Smooth muscle cell (in vitro differentiated cells): ENCODE measurements around the gene TMEM59L. TPM values are rescaled to one million over a fixed set of nuclear protein-coding genes. Genes with fewer than 3 reads are reported as not detected.

Source experiments
- DNase-seq: peaks from one replicate; lab custom pipeline; 2025; ENCODE audit not compliant: unreplicated experiment; lab: John Stamatoyannopoulos, UW
- H2AFZ ChIP-seq: fragments of 200-600 bp; sonication (generic); 2 replicates; pipeline ENCODE4 v1.6.0; 2016; ENCODE audit warnings: antibody characterized with exemption, low read depth, mild to moderate bottlenecking
- H3F3A ChIP-seq: fragments of 200-600 bp; sonication (generic); 2 replicates; pipeline ENCODE4 v1.6.0; 2017; ENCODE audit warnings: antibody characterized with exemption, low read depth
- H3K27ac ChIP-seq: fragments of 200-600 bp; sonication (generic); 2 replicates; pipeline ENCODE4 v1.5.1; 2016; ENCODE audit warnings: low read depth, mild to moderate bottlenecking
- H3K27me3 ChIP-seq: fragments of 200-600 bp; sonication (generic); 2 replicates; pipeline ENCODE4 v1.6.1; 2016; ENCODE audit warnings: low read depth, mild to moderate bottlenecking
- H3K36me3 ChIP-seq: fragments of 200-600 bp; sonication (generic); 2 replicates; pipeline ENCODE4 v1.5.1; 2016; ENCODE audit warnings: low read depth
- H3K4me1 ChIP-seq: fragments of 200-600 bp; sonication (generic); 2 replicates; pipeline ENCODE4 v1.5.1; 2016; ENCODE audit warnings: low read depth
- H3K4me2 ChIP-seq: fragments of 200-600 bp; sonication (generic); 2 replicates; pipeline ENCODE4 v1.6.0; 2016; ENCODE audit warnings: mild to moderate bottlenecking
- H3K4me3 ChIP-seq: fragments of 200-600 bp; sonication (generic); 2 replicates; pipeline ENCODE4 v1.5.1; 2016; ENCODE audit warnings: mild to moderate bottlenecking
- H3K79me2 ChIP-seq: fragments of 200-600 bp; sonication (generic); 2 replicates; pipeline ENCODE4 v1.6.0; 2016; ENCODE audit warnings: low read depth, mild to moderate bottlenecking
- H3K9ac ChIP-seq: fragments of 200-600 bp; sonication (generic); 2 replicates; pipeline ENCODE4 v1.6.0; 2016; ENCODE audit warnings: low read depth
- H3K9me3 ChIP-seq: fragments of 200-600 bp; sonication (generic); replicated peaks from 2 replicates; pipeline ENCODE4 v1.5.1; 2016; ENCODE audit warnings: low read depth
- H4K20me1 ChIP-seq: fragments of 200-600 bp; sonication (generic); 2 replicates; pipeline ENCODE4 v1.6.0; 2016; ENCODE audit warnings: low read depth
- CTCF ChIP-seq: fragments of 200-600 bp; sonication (generic); IDR thresholded peaks from 2 replicates; pipeline ENCODE4 v1.5.1; 2017; ENCODE audit warnings: borderline replicate concordance, mild to moderate bottlenecking, antibody characterized with exemption; ENCODE audit not compliant: insufficient read depth, poor library complexity, severe bottlenecking
- WGBS: methylation state at CpG from one replicate; pipeline ENCODE4 v1.1.7; 2016; ENCODE audit warnings: low lambda C conversion rate; 5-methylcytosine and 5-hydroxymethylcytosine counted together
- polyA plus RNA-seq: library from polyadenylated mRNA; unstranded; fragments of >200 nt; fragmentation: Nextera tagmentation; extraction: Ambion mirVana; gene quantifications from 2 replicates; pipeline ENCODE4 v1.2.1, GENCODE V29; 2016
- total RNA-seq: library from RNA; depleted of rRNA; stranded (reverse); fragments of >200 nt; gene quantifications from 2 replicates; pipeline ENCODE4 v1.2.3, GENCODE V29; 2014

Gene TMEM59L
- total and polyA plus RNA-seq, 2 experiments from 2014 or later = 4.4 to 42.0 TPM

GRCh38 chr19:18613589-18614234 is 1.0 kb downstream of the TMEM59L start:
- H3K9ac ChIP-seq = no peak overlapping the region
- no peak overlapping the region for H2AFZ ChIP-seq
- no peak overlapping the region for H3K4me3 ChIP-seq
- H3K9me3 ChIP-seq = no peaks in the 10 kb centered on the region
- no peaks in the 10 kb centered on the region for H4K20me1 ChIP-seq
- H3K36me3 ChIP-seq = no peaks in the 10 kb centered on the region
- H3K4me1 ChIP-seq = peaks cover 27% of the 10 kb centered on the region
- DNase-seq = no peak
- WGBS = 45% methylated on average over 11 of the region's 23 CpGs
- no peak overlapping the region for H3K27ac ChIP-seq
- peaks cover 59% of the 10 kb centered on the region for H3K27me3 ChIP-seq
- no peaks in the 10 kb centered on the region for H3K79me2 ChIP-seq
- no peak for TF ChIP-seq CTCF
- no peaks in the 10 kb centered on the region for H3F3A ChIP-seq
- peak overlapping the region; percentile 94 for H3K4me2 ChIP-seq

GRCh38 chr19:18616023-18616422 is 3.4 kb downstream of the TMEM59L start:
- H3F3A ChIP-seq = no peaks in the 10 kb centered on the region
- H3K9me3 ChIP-seq = no peaks in the 10 kb centered on the region
- no peak overlapping the region for H3K9ac ChIP-seq
- H3K4me2 ChIP-seq = no peak overlapping the region
- H3K36me3 ChIP-seq = no peaks in the 10 kb centered on the region
- peaks cover 36% of the 10 kb centered on the region for H3K27me3 ChIP-seq
- no peak for TF ChIP-seq CTCF
- 86% methylated on average over 3 of the region's 3 CpGs for WGBS
- DNase-seq = no peak
- H2AFZ ChIP-seq = no peak overlapping the region
- H3K4me3 ChIP-seq = no peak overlapping the region
- no peaks in the 10 kb centered on the region for H3K79me2 ChIP-seq
- H4K20me1 ChIP-seq = no peaks in the 10 kb centered on the region
- H3K27ac ChIP-seq = no peak overlapping the region
- H3K4me1 ChIP-seq = peaks cover 18% of the 10 kb centered on the region

DNA sequence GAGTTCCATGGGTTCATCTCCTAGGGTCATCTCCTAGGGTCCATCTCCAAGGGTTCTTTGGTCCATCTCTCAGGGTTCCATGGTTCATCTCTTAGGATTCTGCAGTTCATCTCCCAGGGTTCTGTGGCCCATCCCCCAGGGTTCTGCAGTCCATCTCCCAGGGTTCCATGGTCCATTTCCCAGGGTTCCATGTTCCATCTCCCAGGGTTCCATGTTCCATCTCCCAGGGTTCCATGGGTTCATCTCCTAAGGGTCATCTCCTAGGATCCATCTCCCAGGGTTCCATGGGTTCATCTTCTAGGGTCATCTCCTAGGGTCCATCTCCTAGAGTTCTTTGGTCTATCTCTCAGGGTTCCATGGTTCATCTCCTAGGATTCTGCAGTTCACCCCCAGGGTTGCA is 4.9 kb downstream of the TMEM59L start:
- Histone ChIP-seq H3K27me3 (peaks cover 21% of the 10 kb centered on the region), H2AFZ (no peak overlapping the region), H3K4me3 (no peak overlapping the region), H3K4me1 (peaks cover 4% of the 10 kb centered on the region), H3K79me2 (no peaks in the 10 kb centered on the region), H3K9me3 (no peaks in the 10 kb centered on the region), H3F3A (no peaks in the 10 kb centered on the region), H3K4me2 (no peak overlapping the region), H3K9ac (no peak overlapping the region), H3K27ac (no peak overlapping the region), H3K36me3 (no peaks in the 10 kb centered on the region), H4K20me1 (no peaks in the 10 kb centered on the region)
- TF ChIP-seq CTCF = no peak
- DNase-seq = no peak

GRCh38 chr19:18618236-18618635 is 5.6 kb downstream of the TMEM59L start:
- Histone ChIP-seq H3K36me3 (no peaks in the 10 kb centered on the region), H3K9ac (no peak overlapping the region), H3K27ac (no peak overlapping the region), H3F3A (no peaks in the 10 kb centered on the region), H2AFZ (no peak overlapping the region), H3K4me1 (no peaks in the 10 kb centered on the region), H4K20me1 (no peaks in the 10 kb centered on the region), H3K79me2 (no peaks in the 10 kb centered on the region), H3K27me3 (peaks cover 14% of the 10 kb centered on the region), H3K9me3 (no peaks in the 10 kb centered on the region), H3K4me2 (no peak overlapping the region), H3K4me3 (no peak overlapping the region)
- 92% methylated on average over 13 of the region's 13 CpGs for WGBS
- DNase-seq = no peak
- no peak for TF ChIP-seq CTCF
